Stimulated activated naive CD8-positive, alpha-beta T cell treated with anti-CD3 and anti-CD28 coated beads, Interleukin-15, amount 100 ng/mL, for 72 hours (primary cell): ENCODE data around the gene CECR2.
A peak's percentile ranks its signal among the peaks of the same experiment; 100 is the strongest.
"Not testable (repeated sequence)": the region's sequence is repeated elsewhere in the genome, so short reads cannot be mapped to it uniquely, and the experiment has no call there.

ENCODE experiments used
- ATAC-seq: fragments of 150-1000 bp; cut with Tn5 transposase; 2 replicates; pipeline ENCODE4 v1.10.0; 2021; ENCODE audit warnings: mild to moderate bottlenecking, moderate library complexity
- DNase-seq, 2 donors: peaks; one replicate each; pipeline ENCODE4 v3.0.0; 2021 to 2022
- H3K27ac Mint-ChIP-seq, 2 donors: one replicate each; pipeline ENCODE4 v1.8.0; 2022; ENCODE audit warnings: mild to moderate bottlenecking in 2 of 2, mixed read lengths in 2 of 2, moderate library complexity in 2 of 2
- H3K27me3 Mint-ChIP-seq: one replicate; pipeline ENCODE4 v1.8.0; 2022; ENCODE audit warnings: mixed read lengths
- H3K4me1 Mint-ChIP-seq: one replicate; pipeline ENCODE4 v1.8.0; 2022; ENCODE audit warnings: mild to moderate bottlenecking, mixed read lengths
- H3K4me3 Mint-ChIP-seq, 2 donors: one replicate each; pipeline ENCODE4 v1.8.0; 2022; ENCODE audit warnings: mild to moderate bottlenecking in 2 of 2, mixed read lengths in 2 of 2, moderate library complexity in 1 of 2
- H3K9me3 Mint-ChIP-seq, 2 donors: one replicate each; pipeline ENCODE4 v1.8.0; 2022; ENCODE audit warnings: mixed read lengths in 2 of 2

CECR2 gene

DNA sequence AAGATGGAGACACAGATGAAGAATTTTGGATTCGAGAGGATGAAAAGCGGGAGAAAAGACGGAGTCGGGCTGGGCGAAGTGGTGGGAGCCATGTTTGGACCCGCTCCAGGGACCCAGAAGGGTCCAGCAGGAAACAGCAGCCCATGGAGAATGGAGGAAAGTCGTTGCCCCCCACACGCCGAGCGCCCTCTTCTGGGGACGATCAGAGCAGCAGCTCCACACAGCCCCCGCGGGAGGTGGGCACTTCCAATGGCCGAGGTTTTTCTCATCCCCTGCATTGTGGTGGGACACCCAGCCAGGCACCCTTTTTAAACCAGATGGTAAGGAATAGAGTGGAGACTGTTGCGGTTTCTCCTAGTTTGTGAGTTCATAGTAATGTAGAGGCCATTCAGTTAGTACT is 171.2 kb downstream of the CECR2 start:
- Mint-ChIP-seq H3K4me3 (no peak overlapping the region), H3K4me1 (no peaks in the 10 kb centered on the region), H3K27ac (no peak overlapping the region), H3K27me3 (no peaks in the 10 kb centered on the region), H3K9me3 (no peaks in the 10 kb centered on the region)
- DNase-seq (no peak), ATAC-seq (no peak)

DNA sequence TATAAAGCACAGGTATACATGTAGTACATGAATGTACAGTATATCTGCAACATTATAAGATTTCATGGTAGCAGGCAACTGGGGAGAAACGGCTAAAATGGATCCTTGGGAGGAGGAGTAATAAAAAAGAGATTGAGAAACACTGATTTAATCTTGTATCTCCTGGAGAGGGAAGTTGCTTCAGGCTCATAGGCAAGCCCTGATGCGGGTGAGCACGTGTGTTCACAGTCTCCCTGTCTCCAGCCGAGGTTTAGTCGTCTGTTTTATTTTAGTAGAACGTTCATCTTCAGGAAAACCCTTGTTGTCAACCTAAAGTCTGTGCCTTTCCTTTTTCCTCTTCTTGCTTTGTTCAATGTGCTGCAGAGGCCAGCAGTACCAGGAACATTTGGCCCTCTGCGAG is 172.2 kb downstream of the CECR2 start:
- Mint-ChIP-seq H3K4me3 (no peak overlapping the region), H3K4me1 (no peaks in the 10 kb centered on the region), H3K9me3 (no peaks in the 10 kb centered on the region), H3K27me3 (no peaks in the 10 kb centered on the region), H3K27ac (no peak overlapping the region)
- no peak for DNase-seq
- ATAC-seq = no peak

DNA sequence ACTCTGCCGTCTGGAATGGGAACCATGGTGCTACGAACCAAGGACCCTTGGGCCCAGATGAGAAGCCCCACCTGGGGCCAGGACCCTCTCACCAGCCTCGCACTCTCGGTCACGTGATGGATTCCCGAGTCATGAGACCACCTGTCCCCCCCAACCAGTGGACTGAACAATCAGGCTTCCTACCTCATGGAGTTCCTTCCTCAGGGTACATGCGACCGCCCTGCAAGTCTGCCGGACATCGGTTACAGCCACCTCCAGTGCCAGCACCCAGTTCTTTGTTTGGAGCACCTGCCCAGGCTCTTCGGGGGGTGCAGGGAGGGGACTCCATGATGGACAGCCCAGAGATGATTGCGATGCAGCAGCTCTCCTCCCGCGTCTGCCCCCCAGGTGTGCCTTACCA is 173.2 kb downstream of the CECR2 start:
- Mint-ChIP-seq H3K27ac (no peak overlapping the region), H3K27me3 (no peaks in the 10 kb centered on the region), H3K9me3 (no peaks in the 10 kb centered on the region), H3K4me1 (no peaks in the 10 kb centered on the region), H3K4me3 (no peak overlapping the region)
- ATAC-seq (no peak), DNase-seq (no peak)

DNA sequence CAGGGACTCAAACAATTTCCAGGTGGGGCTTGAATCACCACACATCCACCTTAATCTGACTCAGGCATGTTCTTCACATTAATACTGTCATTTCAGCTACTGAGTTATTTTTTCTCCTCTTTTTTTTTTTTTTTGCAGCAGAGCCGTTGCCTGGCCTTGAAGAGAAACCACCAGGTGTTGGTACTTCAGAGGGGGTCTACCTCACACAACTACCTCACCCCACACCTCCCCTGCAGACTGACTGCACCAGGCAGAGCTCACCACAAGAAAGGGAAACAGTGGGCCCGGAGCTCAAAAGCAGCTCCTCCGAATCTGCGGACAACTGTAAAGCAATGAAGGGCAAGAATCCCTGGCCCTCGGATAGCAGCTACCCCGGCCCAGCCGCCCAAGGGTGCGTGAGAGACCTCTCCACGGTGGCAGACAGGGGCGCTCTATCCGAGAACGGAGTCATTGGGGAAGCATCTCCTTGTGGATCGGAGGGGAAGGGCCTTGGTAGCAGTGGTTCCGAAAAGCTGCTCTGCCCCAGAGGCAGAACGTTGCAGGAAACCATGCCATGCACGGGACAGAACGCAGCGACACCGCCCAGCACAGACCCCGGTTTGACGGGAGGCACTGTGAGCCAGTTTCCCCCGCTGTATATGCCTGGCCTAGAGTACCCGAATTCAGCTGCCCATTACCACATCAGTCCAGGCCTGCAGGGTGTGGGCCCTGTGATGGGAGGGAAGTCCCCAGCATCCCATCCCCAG is 178.9 kb downstream of the CECR2 start:
- ATAC-seq (no peak), DNase-seq (no peak)
- H3K4me3 Mint-ChIP-seq = no peak overlapping the region
- no peaks in the 10 kb centered on the region for H3K9me3 Mint-ChIP-seq
- peak overlapping the region in 1 of 2 donors; percentile 56 for H3K27ac Mint-ChIP-seq
- no peaks in the 10 kb centered on the region for H3K4me1 Mint-ChIP-seq
- H3K27me3 Mint-ChIP-seq = peaks cover 9% of the 10 kb centered on the region

DNA sequence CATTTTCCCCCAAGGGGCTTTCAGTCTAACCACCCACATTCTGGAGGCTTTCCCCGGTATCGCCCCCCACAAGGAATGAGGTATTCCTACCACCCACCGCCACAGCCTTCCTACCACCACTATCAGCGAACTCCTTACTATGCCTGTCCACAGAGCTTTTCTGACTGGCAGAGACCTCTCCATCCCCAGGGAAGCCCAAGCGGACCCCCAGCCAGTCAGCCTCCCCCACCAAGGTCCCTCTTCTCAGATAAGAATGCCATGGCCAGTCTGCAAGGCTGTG is 179.4 kb downstream of the CECR2 start:
- no peaks in the 10 kb centered on the region for H3K9me3 Mint-ChIP-seq
- H3K27ac Mint-ChIP-seq = no peak overlapping the region
- H3K4me3 Mint-ChIP-seq = no peak overlapping the region
- ATAC-seq (no peak), DNase-seq (no peak)
- no peaks in the 10 kb centered on the region for H3K4me1 Mint-ChIP-seq
- peaks cover 9% of the 10 kb centered on the region for H3K27me3 Mint-ChIP-seq

DNA sequence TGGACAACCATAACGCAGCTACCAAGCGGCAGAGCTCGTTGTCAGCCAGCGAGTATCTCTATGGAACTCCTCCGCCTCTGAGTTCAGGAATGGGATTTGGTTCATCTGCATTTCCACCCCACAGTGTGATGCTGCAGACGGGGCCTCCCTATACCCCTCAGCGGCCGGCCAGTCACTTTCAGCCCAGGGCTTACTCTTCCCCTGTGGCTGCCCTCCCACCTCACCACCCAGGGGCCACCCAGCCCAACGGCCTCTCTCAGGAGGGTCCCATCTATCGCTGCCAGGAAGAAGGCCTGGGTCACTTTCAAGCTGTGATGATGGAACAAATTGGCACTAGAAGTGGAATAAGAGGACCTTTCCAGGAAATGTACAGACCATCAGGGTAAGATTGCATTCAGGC is 179.9 kb downstream of the CECR2 start:
- peaks cover 9% of the 10 kb centered on the region for H3K27me3 Mint-ChIP-seq
- H3K27ac Mint-ChIP-seq = no peak overlapping the region
- DNase-seq (no peak), ATAC-seq (no peak)
- H3K9me3 Mint-ChIP-seq = no peaks in the 10 kb centered on the region
- no peaks in the 10 kb centered on the region for H3K4me1 Mint-ChIP-seq
- no peak overlapping the region for H3K4me3 Mint-ChIP-seq

DNA sequence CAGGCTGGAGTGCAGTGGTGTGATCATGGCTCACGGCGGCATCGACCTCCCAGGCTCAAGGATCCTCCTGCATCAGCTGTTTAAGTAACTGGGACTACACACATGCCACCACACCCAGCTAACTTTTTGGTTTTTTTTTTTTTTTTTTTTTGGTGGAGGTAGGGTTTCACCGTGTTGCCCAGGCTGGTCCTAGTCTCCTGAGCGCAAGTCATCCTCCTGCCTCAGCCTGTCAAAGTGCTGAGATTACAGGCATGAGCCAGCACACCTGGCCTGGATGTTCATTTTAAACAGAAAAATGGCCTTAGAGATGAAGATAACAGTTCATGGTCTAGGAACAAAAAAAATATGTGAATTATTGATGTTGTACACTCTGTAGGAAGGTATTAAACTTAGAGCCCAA is 180.4 kb downstream of the CECR2 start:
- Mint-ChIP-seq H3K9me3 (no peaks in the 10 kb centered on the region), H3K27me3 (peaks cover 9% of the 10 kb centered on the region), H3K4me1 (no peaks in the 10 kb centered on the region), H3K27ac (no peak overlapping the region), H3K4me3 (no peak overlapping the region)
- DNase-seq (no peak), ATAC-seq (no peak)

DNA sequence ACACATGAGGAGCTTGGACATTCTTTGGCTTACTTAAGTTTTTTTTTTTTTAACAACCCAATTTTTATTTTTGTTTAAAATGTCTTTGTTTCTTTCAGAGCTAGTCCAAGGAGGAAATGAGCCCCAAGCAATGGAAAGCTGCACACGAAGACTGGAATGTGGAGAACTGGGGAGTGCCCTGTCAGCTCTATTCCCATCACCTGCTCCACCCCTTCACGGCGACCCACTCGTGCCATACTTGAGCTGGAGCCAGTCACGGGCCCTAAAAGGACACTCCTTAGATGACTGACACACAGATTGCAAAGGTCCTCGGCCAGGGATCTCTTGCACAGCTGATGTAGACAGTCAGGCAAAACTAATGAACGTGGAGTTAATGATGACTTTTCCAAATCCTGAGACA is 183.5 kb downstream of the CECR2 start:
- H3K9me3 Mint-ChIP-seq = no peaks in the 10 kb centered on the region
- H3K4me1 Mint-ChIP-seq = no peaks in the 10 kb centered on the region
- DNase-seq (no peak), ATAC-seq (no peak)
- no peak overlapping the region for H3K27ac Mint-ChIP-seq
- no peak overlapping the region for H3K4me3 Mint-ChIP-seq
- H3K27me3 Mint-ChIP-seq = peaks cover 9% of the 10 kb centered on the region

DNA sequence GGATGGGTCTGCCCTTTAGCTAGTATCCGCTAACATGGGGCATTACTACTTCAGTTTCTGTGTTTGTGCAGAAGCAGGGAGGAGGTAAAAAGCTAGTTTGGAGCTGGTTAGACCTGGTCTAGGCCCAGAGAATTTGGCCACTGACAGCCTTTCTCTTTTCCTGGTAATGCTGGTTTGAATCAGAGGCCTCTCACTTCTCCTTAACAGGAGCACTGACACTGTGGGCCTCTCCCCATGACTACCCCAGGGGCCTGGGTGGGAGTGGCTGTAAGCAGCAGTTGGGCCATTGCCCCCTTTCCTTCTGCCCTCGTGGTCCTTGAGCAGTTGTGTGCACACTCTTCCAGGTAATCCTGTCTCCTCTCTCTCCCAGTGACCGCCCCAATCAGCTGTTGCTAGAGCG is 185.6 kb downstream of the CECR2 start:
- DNase-seq (no peak), ATAC-seq (no peak)
- H3K4me3 Mint-ChIP-seq = no peak overlapping the region
- H3K27ac Mint-ChIP-seq = no peak overlapping the region
- no peaks in the 10 kb centered on the region for H3K4me1 Mint-ChIP-seq
- H3K9me3 Mint-ChIP-seq = no peaks in the 10 kb centered on the region
- no peaks in the 10 kb centered on the region for H3K27me3 Mint-ChIP-seq

DNA sequence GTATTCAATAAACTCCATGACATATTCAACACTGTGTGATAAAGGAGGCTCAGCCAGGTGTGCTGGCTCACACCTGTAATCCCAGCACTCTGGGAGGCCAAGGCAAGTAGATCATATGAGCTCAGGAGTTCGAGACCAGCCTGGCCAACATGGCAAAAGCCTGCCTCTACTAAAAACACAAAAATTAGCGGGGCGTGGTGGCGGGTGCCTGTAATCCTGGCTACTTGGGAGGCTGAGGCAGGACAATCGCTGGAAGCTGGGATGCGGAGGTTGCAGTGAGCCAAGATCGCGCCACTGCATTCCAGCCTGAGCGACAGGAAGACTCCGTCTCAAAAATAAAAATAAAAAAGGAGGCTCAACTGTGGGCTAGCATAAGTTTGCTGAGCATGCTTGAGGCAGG is 189.9 kb downstream of the CECR2 start:
- no peaks in the 10 kb centered on the region for H3K9me3 Mint-ChIP-seq
- no peaks in the 10 kb centered on the region for H3K27me3 Mint-ChIP-seq
- ATAC-seq (no peak), DNase-seq (no peak)
- H3K27ac Mint-ChIP-seq = no peak overlapping the region
- H3K4me3 Mint-ChIP-seq = no peak overlapping the region
- H3K4me1 Mint-ChIP-seq = no peaks in the 10 kb centered on the region

DNA sequence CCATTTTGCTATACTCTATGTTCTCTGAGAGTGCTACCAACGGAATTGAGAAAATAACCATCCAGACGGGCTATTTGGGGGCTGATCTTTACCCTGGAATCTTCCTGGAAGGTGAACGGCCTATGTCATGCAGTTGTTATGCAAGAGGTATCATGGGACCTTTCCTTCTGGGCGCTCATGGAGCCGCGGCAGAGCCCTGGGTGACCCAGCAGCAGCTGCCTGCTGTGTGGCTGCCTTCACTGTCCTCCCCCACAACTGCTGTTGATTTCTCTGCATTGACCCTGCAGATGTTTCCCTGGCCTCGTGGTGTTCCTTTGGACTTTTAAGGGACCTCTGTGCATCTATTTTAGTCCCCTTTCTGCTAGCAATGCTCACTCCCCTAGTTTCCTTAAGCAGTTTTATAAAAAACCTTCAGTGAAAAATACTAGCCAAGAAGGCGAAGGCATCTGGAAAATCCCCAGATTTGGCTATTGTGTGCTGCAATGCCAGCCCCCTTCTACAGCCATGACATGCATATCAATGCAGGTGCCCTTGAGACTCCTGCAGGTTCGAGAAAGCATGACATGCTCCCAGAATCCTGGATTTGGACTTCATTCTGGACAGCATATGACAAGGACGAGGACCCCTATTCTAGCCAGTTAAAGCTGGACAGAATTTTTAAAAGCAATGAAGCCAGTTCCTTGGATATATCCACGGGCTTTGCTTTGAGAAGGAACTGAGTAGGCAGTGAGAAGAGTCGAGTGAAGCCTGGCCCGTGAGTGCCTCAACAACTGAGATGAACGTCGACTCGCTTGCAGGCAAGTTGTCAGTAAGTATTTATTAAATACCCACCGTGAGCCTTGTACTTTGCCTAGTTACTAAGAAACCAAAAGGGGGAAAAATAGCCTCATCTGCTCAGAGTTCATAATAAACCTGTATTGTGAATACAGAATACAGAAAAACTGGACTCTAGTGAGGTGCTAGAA is 193.9 kb downstream of the CECR2 start, which contains the start of gene SLC25A18:
Gene SLC25A18, plus strand, starts transcription at position 593 of the 965 bp plus-strand sequence. CDS start 16,447 bp downstream, outside the sequence.
- ATAC-seq = no peak
- no peak for DNase-seq
- no peak within 1 kb of the TSS for H3K27ac Mint-ChIP-seq
- H3K9me3 Mint-ChIP-seq = no peaks in the 10 kb centered on the region
- H3K27me3 Mint-ChIP-seq = peaks cover 9% of the 10 kb centered on the region
- no peak within 1 kb of the TSS for H3K4me3 Mint-ChIP-seq
- H3K4me1 Mint-ChIP-seq = no peaks in the 10 kb centered on the region

DNA sequence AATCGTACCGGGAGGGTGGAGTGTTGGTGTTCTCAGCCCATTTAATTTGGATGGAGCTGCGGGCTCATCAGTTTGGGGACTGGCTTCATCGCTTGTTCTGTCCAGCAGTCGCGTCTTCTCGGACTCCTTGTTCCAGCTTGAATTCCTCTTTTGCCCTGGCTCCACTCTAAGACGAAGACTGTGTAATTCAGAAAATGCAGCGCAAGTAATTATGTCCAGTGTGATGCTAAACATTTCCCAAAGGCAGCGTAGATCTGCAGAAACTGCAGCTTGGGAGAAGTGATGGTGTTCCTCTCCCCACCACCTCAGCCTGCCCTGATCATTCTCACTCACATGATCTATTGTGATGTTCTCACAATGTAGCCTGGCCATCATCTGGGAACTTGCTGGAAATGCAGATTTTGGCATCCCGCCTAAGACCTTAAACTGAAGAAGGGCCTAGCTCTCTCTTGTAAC is 194.7 kb downstream of the CECR2 start:
- H3K4me1 Mint-ChIP-seq = no peaks in the 10 kb centered on the region
- no peak overlapping the region for H3K4me3 Mint-ChIP-seq
- no peaks in the 10 kb centered on the region for H3K9me3 Mint-ChIP-seq
- no peak for ATAC-seq
- no peak for DNase-seq
- peaks cover 9% of the 10 kb centered on the region for H3K27me3 Mint-ChIP-seq
- H3K27ac Mint-ChIP-seq = no peak overlapping the region

DNA sequence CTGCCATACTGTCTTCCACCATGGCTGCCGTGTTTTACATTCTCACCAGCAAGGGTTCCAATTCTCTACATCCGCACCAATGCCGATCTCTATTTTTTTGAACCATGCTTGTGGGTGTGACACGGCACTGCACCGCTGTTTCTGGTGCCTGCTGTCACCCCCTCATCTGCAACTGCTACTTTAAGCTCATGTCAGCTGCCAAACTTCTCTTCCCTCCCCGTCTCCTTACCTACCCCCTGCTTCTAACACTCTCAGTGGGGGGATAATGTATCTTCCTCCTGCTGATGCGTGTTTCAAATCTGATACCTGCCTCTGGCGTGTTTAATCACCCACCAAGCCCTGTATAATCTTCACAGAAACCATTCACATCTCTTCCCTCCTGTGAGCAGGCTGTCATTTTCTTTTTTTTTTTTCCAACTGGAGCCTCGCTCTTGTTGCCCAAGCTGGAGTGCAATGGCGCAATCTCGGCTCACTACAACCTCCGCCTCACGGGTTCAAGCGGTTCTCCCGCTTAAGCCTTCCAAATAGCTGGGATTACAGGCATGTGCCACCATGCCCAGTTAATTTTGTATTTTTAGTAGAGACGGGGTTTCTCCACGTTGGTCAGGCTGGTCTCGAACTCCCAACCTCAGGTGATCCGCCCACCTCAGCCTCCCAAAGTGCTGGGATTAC is 196.9 kb downstream of the CECR2 start:
- H3K9me3 Mint-ChIP-seq, DNase-seq, H3K4me3 Mint-ChIP-seq, ATAC-seq, H3K4me1 Mint-ChIP-seq: not testable (repeated sequence)
- Mint-ChIP-seq H3K27me3 (peaks cover 23% of the 10 kb centered on the region), H3K27ac (peak overlapping the region; percentile 21 to 89)

DNA sequence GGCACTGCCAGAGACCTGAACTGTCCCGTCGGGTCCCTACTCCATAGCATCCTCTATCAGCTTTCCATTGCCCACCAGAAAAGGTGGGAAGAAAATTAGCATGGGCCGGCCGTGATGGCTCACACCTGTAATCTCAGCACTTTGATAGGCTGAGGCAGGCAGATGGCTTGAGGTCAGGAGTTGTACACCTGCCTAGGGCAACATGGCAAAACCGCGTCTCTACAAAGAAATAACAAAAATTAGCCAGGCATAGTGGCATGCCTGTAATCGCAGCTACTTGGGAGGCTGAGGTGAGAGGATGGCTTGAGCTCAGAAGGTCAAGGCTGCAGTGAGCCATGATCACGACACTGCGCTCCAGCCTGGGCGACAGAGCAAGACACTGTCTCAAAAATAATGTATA is 197.5 kb downstream of the CECR2 start:
- Mint-ChIP-seq H3K9me3 (no peaks in the 10 kb centered on the region), H3K27me3 (peaks cover 24% of the 10 kb centered on the region), H3K27ac (no peak overlapping the region), H3K4me3 (no peak overlapping the region), H3K4me1 (no peaks in the 10 kb centered on the region)
- DNase-seq (no peak), ATAC-seq (no peak)

DNA sequence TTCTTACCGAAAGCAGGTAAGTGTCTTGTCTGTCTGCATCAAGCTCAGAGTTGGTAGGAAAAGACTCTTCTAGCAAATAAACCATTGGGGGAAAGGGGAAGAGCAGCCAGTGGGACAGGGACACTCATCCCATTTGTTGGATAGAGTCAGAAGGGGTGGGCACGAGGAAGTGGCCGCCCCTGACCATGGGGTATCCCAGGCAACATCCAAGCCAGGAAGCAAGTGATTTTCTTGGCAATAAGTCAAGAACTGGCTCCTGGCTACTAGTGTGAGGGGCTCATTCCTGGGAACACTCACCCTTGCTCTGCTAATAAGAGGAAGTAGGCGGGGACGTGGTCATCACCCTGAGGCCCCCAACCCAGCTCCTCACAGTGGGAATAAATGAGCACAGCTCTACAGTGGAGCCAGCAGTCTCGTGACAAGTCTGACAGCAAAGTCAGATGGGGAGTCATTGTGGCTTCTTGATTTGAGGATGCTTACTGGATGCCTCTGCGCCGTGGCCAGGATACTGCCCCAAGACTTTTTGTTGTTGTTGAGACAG is 200.8 kb downstream of the CECR2 start:
- no peak overlapping the region for H3K4me3 Mint-ChIP-seq
- H3K27ac Mint-ChIP-seq = peak overlapping the region in 1 of 2 donors; percentile 74
- ATAC-seq (no peak), DNase-seq (no peak)
- H3K9me3 Mint-ChIP-seq = no peaks in the 10 kb centered on the region
- peaks cover 24% of the 10 kb centered on the region for H3K27me3 Mint-ChIP-seq
- no peaks in the 10 kb centered on the region for H3K4me1 Mint-ChIP-seq
